OCI-M2 (cell line): ENCODE data around the gene TCHHL1.

ENCODE experiments used
- DNase-seq: peaks from one replicate; lab custom pipeline; 2025; ENCODE audit not compliant: unreplicated experiment; lab: John Stamatoyannopoulos, UW

The TCHHL1 gene

DNA sequence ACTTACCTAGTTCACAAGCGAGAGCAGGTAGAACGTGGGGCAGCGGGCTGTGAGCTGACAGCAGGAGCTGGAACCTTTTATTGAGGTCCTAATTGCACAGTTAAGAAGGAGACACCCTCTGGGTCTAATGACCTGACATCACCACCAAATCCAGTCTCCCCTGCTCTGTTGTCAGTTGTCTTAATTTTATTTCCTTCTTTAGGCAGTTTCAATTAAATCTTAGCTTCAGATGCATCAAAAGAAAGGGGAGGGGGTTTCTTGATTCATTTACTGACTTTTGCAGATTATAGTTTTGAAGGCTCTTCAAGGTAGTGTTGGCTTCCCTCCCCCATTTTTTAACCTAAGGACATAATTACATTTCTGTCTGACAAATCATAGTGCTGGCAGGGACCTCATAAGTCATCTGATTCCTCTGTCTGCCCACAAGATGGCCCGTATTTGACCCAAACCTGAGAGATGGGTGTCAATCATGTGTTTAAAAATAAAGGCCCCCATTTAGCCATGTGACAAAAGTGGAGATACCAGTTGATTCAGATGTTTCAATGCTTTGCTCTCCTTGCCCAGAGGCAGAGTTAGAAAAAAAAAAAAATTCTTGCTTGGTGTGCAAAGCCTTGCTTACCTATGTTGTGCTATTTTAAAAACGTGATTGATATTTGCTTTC lies at the start of gene TCHHL1:
Gene TCHHL1 (minus strand): TSS at position 51 of the 661 bp plus-strand sequence. CDS start 921 bp downstream, outside the sequence.
- no peak for DNase-seq

DNA sequence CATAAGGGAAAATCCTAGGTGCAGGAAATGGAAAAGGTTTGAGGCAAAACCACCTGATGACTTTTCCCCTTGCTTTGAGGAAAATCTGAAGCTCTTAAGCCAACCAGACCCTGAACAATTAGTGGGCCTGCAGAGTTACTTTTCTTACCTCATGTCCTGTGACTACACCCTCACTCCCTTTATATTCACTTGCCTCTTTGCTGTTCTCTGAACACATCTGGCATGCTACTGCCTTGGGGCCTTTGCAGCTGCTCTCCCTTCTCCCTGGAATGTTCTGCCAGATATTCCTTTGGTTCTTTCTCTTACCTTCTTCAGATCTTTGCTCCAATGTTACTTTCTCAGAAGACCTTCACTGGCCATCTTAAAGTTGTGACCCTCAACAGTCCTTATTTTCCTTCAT lies 48.4 kb upstream of the TCHHL1 start:
- no peak for DNase-seq

DNA sequence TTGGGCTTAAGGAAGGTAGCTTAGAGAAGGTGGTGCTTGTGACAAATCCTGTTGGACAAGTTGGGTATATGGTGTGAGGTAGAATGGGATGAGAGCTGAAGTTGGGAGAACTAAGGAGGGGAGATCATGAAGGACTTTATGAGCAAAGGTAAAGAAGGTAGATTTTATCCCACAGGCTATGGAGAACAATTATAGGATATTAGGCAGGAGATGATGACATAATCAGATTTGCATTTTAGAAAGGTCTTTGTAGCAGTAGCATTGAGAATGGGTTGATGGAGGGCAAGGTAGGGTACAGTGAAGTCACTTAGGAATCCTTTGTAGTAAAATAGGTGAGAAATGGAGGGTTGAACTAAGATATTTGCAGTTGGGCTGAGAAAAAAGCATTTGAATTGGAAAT lies 41.3 kb upstream of the TCHHL1 start:
- DNase-seq, result no peak

DNA sequence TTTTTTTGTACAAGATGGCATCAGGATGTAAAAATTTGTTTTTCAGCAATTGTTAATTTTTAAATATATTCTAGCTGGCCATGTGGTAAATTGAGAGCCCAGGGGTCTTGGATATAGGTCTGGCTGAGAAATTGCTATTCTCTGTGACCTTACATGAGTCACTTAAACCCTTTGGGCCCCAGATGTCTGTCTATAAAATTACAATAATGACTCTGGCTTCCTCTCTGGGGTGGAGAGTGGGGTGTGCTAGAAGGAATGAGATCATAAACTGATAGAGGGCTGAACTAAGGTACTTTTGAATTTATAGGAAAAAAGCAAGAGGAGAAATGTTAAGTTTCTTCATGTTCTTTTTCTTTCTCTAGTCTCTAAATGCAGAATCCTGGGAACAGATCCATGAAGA lies 38.8 kb upstream of the TCHHL1 start:
- no peak for DNase-seq

DNA sequence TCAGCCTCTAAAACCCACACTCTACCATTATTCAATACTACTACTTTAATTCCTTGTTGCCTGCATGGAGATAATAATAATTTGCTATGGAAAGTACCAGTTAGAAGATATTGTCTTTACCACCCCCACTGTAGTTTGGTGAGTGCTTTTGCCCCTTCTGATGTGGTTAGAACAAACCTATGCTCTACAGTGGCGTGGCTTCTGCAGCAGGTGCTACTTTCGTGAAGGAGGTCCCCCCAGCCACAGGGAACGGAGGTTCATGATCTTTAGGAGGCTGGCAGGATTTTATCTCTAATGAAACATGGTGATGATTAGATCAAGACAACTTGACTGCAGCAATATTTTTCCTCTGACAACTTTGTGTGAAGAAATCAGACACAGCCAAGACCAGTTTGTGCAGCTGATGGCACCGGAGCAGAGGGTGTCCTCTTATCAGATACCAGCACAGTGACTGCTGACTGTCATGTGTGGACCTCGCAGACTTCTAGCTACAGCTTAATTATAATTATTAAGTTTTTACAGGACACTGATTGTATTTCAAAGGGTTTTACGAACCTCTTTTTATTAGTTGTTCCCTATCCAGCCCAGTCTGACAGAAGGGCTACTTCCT lies 37.1 kb upstream of the TCHHL1 start:
- no peak for DNase-seq

DNA sequence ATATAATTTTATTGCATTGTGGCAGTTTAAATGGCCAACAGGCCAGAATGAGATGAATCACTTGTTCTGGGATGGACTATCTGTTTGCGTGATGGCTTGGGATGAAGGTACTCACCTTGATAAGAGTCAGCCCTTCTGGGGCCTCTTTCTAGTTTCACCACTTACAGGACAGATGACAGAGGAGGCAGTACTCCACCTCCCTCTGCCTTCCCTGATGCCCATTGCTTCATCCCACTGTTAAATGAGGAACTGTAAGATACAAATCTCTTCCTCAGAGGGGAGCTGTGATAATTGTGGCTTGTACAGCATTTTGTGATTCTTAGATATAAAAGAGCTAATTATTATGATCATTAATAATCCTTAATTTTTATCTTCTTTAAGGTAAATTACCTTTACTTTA lies 30.1 kb upstream of the TCHHL1 start:
- no peak for DNase-seq

DNA sequence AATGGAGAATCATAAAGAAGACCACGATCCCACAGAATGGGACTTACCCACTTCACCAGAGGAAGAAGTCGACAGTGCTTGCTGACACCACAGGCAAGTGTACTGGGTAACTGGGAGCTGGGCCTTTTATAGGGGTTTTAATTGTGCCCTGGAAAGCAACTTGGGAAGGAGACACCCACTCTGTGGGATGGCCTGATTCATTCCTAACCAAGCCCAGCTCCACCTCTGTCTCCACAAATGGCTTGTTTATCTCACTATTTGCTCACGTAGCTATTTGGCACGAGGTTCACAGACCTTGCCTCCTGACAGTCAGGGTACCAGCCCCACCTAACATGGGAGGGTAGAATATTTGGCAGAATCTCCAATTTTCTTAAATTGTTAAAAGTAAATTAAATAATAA lies 26.5 kb upstream of the TCHHL1 start, which contains the start of gene TCHH:
Gene TCHH (minus strand): TSS at position 101 of the 400 bp plus-strand sequence. CDS start 1,364 bp downstream, outside the sequence.
- DNase-seq, result no peak

DNA sequence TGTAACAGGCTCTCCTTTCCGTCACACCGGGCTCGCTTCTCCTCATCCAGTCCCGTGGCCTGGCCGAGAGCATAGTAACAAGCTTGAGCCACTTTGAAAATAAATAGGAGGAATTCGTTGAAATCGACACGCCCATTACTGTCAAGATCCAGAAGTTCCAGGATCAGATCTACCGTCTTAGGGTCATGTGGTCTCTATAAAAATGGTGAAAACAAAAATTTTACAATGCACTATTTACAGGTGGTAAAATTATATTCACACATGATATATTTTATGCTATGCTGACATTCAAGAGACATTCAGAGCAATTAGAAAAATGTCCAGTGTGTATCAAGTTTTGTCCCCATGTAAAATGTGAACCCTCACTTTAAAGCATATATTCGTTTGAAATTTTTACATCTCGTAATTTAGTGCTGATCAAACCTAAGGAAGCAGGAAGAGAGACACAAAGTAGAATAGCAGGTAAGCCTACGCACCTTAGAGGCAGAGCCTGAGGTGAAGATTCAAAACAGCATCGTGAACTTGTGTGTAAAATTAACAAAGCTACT lies 24.1 kb upstream of the TCHHL1 start:
- DNase-seq, result no peak

DNA sequence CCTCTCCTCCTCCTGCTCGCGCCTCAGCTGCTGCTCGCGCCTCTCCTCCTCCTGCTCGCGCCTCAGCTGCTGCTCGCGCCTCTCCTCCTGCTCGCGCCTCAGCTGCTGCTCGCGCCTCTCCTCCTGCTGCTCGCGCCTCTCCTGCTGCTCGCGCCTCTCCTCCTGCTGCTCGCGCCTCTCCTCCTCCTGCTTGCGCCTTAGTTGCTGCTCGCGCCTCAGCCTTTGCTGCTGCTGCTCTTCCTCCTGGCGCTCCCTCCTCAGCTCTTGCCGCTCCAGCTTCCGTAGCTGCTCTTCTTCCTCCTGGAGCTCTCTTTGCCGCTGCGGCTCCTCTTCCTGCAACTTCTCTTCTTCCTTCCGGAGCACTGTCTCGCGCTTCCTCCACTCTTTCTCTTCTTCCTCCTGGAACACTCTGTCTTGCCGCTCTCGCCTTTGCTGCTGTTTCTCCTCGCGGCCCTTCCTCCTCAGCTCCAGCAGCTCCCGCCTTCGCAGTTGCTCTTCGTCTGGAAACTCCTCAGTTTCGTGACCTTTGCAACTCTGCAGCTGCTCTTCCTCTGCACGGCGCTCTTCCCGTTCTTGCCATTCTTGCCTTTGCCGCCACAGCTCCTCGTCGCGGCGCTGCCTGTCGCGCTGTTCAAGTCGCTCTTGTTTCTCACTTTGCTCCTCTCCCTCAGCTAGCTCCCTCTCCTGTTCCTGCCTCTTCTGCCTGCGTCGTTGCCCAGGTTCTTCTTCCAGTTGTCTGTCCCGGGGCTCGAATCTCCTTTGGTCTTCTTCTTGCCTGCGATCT lies 23.4 kb upstream of the TCHHL1 start:
- no peak for DNase-seq

DNA sequence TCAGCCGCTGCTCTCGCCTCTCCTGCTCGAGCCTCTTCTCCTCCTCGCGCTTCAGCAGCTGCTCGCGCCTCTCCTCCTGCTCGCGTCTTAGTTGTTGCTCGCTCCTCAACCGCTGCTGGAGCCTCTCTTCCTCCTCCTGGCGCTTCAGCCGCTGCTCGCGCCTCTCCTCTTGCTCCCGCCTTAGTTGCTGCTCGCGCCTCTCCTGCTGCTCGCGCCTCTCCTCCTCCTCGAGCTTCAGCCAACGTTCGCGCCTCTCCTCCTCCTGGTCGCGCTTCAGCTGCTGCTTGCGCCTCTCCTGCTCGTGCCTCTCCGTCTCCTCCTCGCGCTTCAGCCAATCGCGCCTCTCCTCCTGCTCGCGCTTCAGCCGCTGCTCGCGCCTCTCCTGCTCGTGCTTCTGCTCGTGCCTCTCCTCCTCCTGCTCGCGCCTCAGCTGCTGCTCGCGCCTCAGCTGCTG lies 22.7 kb upstream of the TCHHL1 start:
- DNase-seq, result no peak

DNA sequence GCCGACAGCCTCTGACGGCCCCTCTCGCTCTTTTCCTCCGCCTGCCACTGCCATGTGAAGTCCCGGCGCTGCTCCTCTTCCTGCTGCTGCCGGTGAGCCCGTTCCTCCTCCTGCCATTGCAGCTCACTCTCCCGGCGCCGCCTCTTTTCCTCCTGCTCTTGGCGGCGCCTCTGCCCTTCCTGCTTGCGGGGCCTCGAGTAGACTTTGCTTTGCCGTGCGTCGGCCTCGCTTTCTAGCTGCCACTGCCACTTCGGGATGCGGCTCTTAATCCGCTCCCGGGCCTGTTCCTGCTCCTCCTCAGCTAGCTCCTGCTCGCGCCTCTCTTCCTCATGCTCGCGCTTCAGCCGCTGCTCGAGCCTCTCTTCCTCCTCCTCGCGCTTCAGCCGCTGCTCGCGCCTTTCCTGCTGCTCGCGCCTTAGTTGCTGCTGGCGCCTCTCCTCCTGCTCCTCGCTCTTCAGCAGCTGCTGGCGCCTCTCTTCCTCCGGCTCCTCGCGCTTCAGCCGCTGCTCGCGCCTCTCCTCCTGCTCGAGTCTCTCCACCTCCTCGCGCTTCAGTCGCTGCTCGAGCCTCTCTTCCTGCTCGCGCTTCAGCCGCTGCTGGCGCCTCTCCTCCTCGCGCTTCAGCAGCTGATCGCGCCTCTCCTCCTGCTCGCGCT lies 22.1 kb upstream of the TCHHL1 start:
- DNase-seq, result no peak

DNA sequence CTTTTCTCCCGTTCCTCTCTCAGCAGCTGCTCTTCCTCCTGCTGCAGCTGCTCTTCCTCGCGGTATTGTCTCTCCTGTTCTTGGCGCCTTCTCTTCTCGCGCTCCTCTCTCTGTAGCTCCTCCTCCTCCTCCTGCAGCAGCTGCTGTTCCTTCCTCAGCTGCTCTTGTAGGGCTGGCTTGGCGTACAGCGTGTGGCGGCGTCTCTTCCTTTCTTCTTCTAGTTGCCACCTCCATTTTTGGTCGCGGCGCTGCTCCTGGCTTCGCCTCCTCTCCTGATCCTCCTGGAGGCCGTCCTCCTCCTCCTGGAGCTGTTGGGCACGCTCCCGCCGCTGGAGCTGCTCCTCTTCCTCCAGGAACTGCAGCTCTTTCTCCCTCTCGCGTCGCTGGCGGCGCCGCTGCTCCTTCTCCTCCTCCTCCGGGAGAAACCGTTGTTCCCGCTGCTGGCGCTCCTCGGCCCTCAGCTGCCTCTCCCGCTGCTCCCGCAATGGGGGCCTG lies 21.5 kb upstream of the TCHHL1 start:
- no peak for DNase-seq

DNA sequence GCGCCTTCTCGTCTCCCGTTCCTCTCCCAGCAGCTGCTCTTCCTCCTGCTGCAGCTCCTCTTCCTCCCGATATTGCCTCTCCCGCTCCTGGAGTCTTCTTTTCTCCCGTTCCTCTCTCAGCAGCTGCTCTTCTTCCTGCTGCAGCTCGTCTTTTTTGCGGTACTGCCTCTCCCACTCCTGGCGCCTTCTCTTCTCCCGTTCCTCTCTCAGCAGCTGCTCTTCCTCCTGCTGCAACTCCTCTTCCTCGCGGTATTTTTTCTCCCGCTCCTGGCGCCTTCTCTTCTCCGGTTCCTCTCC lies 21.1 kb upstream of the TCHHL1 start:
- no peak for DNase-seq

DNA sequence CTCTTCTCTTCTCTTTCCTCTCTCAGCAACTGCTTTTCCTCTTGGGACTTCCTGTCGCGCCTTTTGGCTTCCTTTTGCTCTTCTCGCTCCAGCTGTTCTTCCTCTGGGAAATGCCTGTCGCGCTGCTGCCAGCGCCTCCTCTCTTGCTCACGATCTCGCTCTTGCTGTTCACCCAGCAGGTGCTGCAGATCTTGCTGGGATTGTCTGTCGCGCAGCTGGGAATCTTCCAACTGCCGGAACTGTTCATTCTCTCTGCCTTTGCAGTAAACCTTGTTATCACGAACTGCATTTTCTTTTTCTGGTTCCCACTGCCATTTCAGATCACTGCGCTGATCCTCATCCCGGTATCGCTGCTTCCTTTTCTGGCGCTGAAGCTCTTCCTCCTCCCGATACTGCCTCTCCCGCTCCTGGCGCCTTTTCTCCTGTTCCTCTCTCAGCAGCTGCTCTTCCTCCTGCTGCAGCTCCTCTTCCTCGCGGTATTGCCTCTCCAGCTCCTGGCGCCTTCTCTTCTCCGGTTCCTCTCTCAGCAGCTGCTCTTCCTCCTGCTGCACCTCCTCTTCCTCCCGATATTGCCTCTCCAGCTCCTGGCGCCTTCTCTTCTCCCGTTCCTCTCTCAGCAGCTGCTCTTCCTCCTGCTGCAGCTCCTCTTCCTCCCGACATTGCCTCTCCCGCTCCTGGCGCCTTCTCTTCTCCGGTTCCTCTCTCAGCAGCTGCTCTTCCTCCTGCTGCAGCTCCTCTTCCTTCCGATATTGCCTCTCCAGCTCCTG lies 20.6 kb upstream of the TCHHL1 start:
- no peak for DNase-seq

DNA sequence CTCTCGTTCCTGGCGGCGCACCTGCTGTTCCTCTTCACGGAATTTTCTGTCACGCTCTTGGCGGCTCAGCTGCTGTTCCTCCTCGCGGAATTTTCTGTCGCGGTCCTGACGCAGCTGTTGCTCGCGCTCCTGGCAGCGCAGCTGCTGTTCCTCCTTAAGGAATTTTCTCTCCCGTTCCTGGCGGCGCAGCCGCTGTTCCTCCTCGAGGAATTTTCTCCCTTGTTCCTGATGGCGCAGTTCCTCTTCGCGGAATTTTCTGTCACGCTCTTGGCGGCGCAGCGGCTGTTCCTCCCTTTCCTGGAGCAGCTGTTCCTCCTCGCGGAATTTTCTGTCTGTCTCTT lies 20.0 kb upstream of the TCHHL1 start:
- DNase-seq, result no peak

DNA sequence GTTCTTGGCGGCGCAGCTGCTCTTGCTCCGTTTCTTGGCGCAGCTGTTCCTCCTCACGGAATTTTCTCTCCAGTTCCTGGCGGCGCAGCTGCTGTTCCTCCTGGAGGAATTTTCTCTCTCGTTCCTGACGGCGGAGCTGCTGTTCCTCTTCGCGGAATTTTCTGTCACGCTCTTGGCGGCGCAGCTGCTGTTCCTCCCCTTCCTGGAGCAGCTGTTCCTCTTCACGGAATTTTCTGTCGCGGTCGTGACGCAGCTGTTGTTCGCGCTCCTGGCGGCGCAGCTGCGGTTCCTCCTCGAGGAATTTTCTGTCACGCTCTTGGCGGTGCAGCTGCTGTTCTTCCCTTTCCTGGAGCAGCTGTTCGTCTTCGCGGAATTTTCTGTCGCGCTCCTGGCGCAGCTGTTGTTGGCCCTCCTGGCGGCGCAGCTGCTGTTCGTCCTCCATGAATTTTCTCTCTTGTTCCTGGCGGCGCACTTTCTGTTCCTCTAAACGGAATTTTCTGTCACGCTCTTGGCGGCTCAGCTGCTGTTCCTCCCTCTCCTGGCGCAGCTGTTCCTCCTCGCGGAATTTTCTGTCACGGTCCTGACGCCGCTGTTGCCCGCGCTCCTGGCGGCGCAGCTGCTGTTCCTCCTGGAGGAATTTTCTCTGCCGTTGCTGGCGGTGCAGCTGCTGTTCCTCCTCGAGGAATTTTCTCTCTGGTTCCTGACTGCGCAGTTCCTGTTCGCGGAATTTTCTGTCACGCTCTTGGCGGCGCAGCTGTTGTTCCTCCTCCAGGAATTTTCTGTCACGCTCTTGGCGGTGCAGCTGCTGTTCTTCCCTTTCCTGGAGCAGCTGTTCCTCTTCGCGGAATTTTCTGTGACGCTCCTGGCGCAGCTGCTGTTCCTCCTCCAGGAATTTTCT lies 19.4 kb upstream of the TCHHL1 start:
- DNase-seq, result no peak

DNA sequence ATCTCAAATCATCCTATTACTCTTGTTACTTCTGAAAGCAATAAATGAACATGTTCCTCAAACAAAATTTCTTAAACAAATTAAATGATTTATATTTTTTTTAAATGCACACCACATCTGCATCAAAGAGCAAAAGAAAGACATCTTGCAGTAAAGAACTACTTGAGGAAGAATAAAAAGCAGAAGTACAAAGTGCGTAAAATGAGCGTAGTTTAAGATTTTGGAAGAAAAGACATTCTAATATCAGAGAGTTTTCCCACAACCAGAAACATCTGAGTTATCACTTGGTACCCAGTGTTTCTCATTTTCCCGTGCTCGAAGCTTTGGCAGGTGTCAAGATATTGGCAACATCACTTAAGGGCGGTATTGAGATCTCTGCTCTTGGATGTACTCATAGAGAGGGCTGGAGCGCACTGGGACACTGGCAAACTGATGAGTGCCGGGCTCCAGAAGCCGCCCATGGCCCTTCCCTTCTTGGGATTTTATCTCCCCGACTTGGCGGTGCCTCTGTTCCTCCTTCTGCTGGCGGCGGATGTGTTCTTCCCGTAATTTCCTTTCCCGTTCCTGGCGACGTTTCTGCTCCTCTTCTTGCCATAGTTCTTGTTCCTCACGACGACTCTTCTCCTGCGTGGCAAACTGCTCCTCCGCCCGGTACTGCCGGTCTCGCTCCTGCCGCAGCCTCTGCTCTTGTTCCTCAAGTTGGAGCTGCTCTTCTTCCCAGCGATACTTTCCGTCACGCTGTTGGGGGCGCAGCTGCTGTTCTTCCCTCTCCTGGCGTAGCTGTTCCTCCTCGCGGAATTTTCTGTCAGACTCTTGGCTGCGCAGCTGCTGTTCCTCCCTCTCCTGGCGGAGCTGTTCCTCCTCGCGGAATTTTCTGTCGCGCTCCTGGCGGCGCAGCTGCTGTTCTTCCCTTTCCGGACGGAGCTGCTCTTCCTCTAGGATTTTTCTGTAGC lies 18.4 kb upstream of the TCHHL1 start:
- DNase-seq, result no peak

DNA sequence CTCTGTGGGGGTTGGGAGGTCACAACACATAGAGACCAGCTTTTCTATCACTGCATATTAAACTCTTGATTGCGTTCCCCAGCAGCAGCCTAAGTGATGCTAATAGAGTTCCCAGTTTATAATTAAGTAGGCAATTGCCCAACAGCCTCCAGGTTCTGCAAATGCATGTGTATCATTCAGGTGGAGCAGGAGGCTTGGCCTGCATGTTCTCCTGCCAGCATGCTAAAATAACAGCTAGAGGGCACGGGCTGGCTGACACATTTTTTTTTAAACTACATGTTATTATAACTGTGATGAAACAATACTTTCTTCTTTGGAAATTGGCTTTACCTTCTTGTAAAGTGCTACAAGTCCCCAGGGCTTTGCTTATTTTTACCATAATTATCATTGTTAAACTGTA lies 16.0 kb upstream of the TCHHL1 start:
- no peak for DNase-seq

DNA sequence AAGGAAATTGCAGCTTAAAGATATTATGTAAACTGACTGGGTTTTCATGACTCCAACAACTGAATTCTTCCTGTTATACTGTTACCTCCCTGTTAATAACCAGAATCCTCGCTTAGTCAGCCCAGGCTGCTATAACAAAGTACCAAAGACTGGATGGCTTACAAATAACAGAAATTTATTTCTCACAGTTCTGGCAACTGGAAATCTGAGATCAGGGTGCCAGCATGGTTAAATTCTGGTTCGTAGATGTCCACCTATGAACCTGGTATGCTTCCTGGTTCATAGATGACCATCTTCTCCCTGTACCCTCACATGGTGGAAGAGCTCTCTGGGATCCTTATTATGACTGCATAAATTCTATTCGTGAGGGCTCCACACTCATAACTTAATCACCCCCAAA lies 8.1 kb upstream of the TCHHL1 start:
- DNase-seq, result no peak
